ENCODE data around the gene CROT. TPM values are rescaled to one million over a fixed set of nuclear protein-coding genes. Genes with fewer than 3 reads are reported as not detected.
A peak's percentile ranks its signal among the peaks of the same experiment; 100 is the strongest.

CROT gene
- total RNA-seq, 4 donors from 2014 or later, result 3.6 to 16.3 (median 7.9) TPM

DNA sequence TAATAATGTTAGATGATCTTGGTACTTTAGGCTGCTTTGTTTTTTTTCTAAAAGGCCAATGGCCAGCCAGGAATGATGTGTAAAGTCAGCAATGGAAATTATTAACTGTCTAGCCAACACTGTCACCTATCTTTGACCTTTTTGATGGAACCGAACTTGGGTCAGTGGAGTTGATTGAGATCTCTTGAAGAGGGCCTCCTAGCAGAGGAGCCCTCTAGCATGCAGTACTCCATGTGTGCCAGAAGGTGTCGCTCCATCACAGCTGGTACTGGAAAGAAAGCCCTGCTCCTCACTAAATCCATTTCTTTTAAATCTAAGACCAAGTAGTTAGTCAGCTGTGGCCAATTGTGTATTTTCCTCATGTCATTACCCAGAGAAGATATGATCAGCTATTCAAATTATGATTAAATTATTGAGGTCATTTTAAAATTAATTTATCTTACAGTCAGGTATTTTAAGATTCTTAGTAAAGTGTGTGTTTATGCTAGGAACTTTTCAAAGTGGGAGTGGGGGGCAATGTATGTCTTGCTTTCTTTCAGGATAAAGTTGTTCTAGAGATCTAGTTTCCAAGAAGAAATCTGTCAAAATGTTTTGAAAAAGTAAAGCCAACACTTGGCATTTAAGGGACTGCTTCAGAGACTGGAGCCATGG is 33.1 kb upstream of the CROT start:
- Histone ChIP-seq H3K36me3 (no peaks in the 10 kb centered on the region), H3K27me3 (no peaks in the 10 kb centered on the region), H3K4me3 (no peak overlapping the region), H3K27ac (no peak overlapping the region), H3K4me1 (no peaks in the 10 kb centered on the region), H3K9me3 (no peaks in the 10 kb centered on the region)
- intact Hi-C loops (cut with DNase I; ENCODE audit: low total_unique reads) (loop anchor here (1.0 to 10.0 kb wide), 2 partner anchors 104 to 562 kb away; partner anchors contain the start of genes DBF4 and SLC25A40), in situ Hi-C loops (cut with MboI; ENCODE audit: low sequenced_read_pairs in 4 of 4) (loop anchor here in 3 of 4 donors (5.0 kb wide), 3 partner anchors 100 to 110 kb away; no protein-coding TSS in a partner anchor)
- ATAC-seq (peak; percentile 74 to 88), DNase-seq (peak in 1 of 2 donors; percentile 23)
- TF ChIP-seq, protein P1, sequence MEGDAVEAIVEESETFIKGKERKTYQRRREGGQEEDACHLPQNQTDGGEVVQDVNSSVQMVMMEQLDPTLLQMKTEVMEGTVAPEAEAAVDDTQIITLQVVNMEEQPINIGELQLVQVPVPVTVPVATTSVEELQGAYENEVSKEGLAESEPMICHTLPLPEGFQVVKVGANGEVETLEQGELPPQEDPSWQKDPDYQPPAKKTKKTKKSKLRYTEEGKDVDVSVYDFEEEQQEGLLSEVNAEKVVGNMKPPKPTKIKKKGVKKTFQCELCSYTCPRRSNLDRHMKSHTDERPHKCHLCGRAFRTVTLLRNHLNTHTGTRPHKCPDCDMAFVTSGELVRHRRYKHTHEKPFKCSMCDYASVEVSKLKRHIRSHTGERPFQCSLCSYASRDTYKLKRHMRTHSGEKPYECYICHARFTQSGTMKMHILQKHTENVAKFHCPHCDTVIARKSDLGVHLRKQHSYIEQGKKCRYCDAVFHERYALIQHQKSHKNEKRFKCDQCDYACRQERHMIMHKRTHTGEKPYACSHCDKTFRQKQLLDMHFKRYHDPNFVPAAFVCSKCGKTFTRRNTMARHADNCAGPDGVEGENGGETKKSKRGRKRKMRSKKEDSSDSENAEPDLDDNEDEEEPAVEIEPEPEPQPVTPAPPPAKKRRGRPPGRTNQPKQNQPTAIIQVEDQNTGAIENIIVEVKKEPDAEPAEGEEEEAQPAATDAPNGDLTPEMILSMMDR (IDR thresholded peaks at IDR 0.05 in 4 of 5, conservative IDR thresholded peaks at IDR 0.05 in 1 of 5), result peak; percentile 86 to 97 (median 92)
- no peak for TF ChIP-seq POLR2A (IDR thresholded peaks at IDR 0.05)

DNA sequence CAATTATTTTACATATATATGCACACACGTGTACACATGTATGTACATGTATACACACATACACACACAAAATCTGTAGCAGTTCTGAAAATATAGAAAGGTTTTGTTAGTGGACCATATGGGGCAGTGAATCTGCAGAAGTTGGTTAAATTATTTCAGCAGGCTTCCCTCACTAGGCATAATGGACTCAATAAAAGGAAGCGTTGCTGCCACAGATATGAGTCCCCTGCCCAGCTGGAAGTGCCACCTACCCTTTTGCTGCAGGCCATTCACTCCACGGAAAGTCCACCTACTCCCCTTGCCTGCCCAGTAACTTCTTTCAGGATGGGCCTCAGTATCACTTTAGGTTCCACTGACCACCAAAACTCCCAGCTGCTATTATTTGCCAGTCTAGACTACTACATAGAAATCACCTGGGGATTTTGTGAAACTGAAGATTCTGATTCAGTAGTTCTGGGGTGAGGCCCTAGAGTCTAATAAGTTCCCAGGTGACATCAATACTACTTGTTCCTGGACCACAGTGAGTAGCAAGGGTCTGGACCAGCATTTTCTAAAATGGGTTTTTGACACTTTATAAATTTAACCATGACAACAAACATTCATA is 29.3 kb upstream of the CROT start:
- no peaks in the 10 kb centered on the region for H3K9me3 ChIP-seq
- intact Hi-C loops (cut with DNase I; ENCODE audit: low total_unique reads), result loop anchor here (10.0 kb wide), 1 partner anchor 559 kb away; the partner anchor contains the start of genes DBF4 and SLC25A40

DNA sequence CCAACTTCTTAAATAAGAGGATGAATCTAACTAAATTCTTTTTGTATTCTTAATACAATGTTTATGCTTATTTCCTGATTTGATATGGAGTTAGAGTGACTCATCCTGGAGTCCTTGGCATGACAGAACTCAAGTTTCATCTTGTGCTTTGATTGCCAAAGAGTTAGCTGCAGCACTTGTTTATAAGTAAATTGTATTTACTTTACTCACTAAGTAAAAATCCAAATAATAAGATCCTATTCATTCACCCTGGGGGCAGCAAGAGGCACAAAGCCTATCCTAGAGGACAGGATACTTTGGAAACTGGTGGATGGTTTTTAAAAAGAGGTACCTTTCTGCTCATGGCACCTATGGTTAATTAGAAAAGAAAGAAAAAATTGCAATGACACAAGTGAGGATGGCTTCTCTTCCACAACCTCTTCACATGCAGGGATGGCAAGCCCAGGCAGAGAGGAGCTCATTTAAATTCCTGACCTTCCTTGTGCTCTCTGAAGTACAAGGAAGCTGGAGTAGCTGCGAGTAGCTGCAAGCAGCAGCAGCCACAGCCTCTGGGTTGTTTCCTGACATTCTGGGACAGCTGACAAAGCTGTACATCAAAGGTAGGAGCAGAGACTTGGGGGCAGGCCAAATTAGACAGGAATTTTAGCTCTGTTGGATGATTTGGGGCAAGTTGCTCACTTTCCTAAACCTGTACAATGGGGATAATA is 28.5 kb upstream of the CROT start:
- no peaks in the 10 kb centered on the region for H3K36me3 ChIP-seq
- no peak overlapping the region for H3K4me3 ChIP-seq
- no peaks in the 10 kb centered on the region for H3K27me3 ChIP-seq
- ATAC-seq, result peak; percentile 46 to 64
- TF ChIP-seq, protein P1 (IDR thresholded peaks at IDR 0.05 in 4 of 5, conservative IDR thresholded peaks at IDR 0.05 in 1 of 5), result no peak
- no peak for TF ChIP-seq POLR2A (IDR thresholded peaks at IDR 0.05)
- in situ Hi-C loops (cut with MboI; ENCODE audit: low sequenced_read_pairs in 4 of 4) (loop anchor here in 1 of 4 donors (5.0 kb wide), 1 partner anchor 95 kb away; no protein-coding TSS in a partner anchor), intact Hi-C loops (cut with DNase I; ENCODE audit: low total_unique reads) (loop anchor here (10.0 kb wide), 1 partner anchor 558 kb away; the partner anchor contains the start of genes DBF4 and SLC25A40)
- DNase-seq, result no peak
- H3K9me3 ChIP-seq, result no peaks in the 10 kb centered on the region
- H3K27ac ChIP-seq, result no peak overlapping the region
- H3K4me1 ChIP-seq, result no peaks in the 10 kb centered on the region

More for the DNA sequence above, 29.3 kb upstream of the CROT start:
- in situ Hi-C loops (cut with MboI; ENCODE audit: low sequenced_read_pairs in 4 of 4), result loop anchor here in 1 of 4 donors (5.0 kb wide), 1 partner anchor 96 kb away; no protein-coding TSS in a partner anchor
- no peaks in the 10 kb centered on the region for H3K36me3 ChIP-seq
- H3K27ac ChIP-seq, result no peak overlapping the region
- TF ChIP-seq, protein P1 (IDR thresholded peaks at IDR 0.05 in 4 of 5, conservative IDR thresholded peaks at IDR 0.05 in 1 of 5), result no peak
- TF ChIP-seq POLR2A (IDR thresholded peaks at IDR 0.05), result no peak
- no peak for DNase-seq
- no peak for ATAC-seq
- H3K4me1 ChIP-seq, result no peaks in the 10 kb centered on the region
- no peak overlapping the region for H3K4me3 ChIP-seq
- no peaks in the 10 kb centered on the region for H3K27me3 ChIP-seq

- Histone ChIP-seq H3K9me3 (no peaks in the 10 kb centered on the region), H3K27ac (no peak overlapping the region), H3K4me1 (no peaks in the 10 kb centered on the region), H3K4me3 (no peak overlapping the region), H3K36me3 (no peaks in the 10 kb centered on the region), H3K27me3 (no peaks in the 10 kb centered on the region)
- TF ChIP-seq POLR2A (IDR thresholded peaks at IDR 0.05), result no peak
- TF ChIP-seq, protein P1 (IDR thresholded peaks at IDR 0.05 in 4 of 5, conservative IDR thresholded peaks at IDR 0.05 in 1 of 5), result no peak
- DNase-seq (no peak), ATAC-seq (no peak)
- intact Hi-C loops (cut with DNase I; ENCODE audit: low total_unique reads) (loop anchor here (10.0 kb wide), 1 partner anchor 557 kb away; the partner anchor contains the start of genes DBF4 and SLC25A40), in situ Hi-C loops (cut with MboI; ENCODE audit: low sequenced_read_pairs in 4 of 4) (loop anchor here in 1 of 4 donors (5.0 kb wide), 1 partner anchor 95 kb away; no protein-coding TSS in a partner anchor)
These were observed 27.7 kb upstream of the CROT start for GRCh38 chr7:87317691-87318245.
